HG03039 (cell line): ENCODE results near the gene POLR1G.

ENCODE experiments used
- ATAC-seq: cut with Tn5 transposase; IDR thresholded peaks from one replicate; pipeline ENCODE4 v1.9.1; 2021; ENCODE audit warnings: mild to moderate bottlenecking, moderate library complexity; ENCODE audit not compliant: unreplicated experiment

Gene POLR1G

GRCh38 chr19:45443462-45444317 lies 37.2 kb downstream of the POLR1G start:
- ATAC-seq, result no peak

DNA sequence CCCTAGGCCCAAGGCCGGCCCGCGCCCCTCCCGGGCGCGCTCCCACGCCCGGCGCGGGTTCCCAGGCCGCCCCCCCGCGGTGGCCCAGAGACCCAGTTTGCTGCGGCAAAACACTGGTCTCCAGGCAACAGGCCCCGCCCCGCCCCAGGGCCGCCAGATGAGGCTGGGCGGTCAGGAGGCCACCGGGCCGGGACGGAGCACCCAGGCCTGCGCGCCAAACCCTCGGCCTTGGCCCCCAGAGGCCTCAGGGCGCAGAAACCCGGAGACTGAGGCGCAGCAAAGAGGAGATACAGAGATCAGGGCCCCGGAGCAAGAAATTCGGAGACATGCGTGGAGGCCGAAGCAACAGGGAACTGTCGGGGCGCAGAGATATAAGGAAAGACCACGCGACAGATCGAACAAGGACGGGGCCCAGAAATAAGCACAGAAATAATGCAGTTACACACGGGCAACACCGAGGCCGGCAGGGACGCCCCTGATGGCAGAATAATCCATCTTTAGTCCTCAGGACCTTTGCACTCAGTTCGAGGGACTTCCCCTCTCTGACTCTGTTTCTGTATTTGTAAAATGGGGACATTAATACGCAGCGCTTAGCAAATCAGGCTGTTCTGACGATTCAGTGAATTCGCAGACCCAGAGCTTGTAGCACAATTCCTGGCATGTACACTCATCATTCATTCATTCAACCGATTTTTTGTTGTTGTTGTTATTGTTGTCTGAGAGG lies 38.0 kb downstream of the POLR1G start:
- no peak for ATAC-seq

GRCh38 chr19:45445139-45445538 lies 38.7 kb downstream of the POLR1G start:
- ATAC-seq, result no peak

DNA sequence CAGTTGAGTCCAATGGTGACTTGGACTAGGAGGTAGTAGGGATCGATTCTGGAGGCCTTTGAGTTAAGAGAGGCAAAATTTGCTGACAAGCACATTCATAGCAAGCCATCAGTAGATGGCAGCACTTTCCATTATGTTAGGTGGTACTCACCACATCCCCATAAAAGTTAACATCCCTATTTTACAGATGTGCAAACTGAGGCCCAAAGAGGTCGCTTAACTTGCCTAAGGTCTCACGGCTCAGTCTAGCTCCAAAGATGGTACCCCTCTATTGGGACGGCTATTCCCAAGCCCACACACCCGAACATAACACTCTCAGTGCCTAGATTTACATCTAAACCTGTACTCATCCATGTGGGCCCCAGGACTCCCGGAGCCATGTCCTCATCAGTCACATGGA lies 39.9 kb downstream of the POLR1G start:
- ATAC-seq, result no peak

DNA sequence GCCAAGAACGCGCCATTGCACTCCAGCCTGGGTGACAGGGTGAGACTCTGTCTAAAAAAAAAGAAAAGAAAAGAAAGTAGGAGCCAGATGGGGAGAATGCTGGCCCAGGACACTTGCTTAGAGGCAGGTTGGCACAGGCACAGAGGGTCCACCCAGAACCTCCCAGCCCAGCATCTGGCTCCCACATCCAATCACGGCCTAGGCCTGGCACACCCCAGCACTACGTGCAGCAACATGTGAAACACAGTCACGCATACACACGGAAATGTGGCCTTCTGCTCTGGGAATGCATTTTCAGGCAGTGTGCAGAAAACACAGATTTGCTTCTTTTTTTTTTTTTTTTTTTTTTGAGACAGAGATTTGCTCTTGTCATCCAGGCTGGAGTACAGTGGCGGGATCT lies 40.5 kb downstream of the POLR1G start:
- ATAC-seq, result no peak

- ATAC-seq, result no peak
Observed at GRCh38 chr19:45448425-45448756, 41.9 kb downstream of the POLR1G start.

GRCh38 chr19:45448887-45449299 lies 42.4 kb downstream of the POLR1G start:
- ATAC-seq, result no peak

GRCh38 chr19:45450012-45450333 lies 43.5 kb downstream of the POLR1G start:
- ATAC-seq, result no peak

DNA sequence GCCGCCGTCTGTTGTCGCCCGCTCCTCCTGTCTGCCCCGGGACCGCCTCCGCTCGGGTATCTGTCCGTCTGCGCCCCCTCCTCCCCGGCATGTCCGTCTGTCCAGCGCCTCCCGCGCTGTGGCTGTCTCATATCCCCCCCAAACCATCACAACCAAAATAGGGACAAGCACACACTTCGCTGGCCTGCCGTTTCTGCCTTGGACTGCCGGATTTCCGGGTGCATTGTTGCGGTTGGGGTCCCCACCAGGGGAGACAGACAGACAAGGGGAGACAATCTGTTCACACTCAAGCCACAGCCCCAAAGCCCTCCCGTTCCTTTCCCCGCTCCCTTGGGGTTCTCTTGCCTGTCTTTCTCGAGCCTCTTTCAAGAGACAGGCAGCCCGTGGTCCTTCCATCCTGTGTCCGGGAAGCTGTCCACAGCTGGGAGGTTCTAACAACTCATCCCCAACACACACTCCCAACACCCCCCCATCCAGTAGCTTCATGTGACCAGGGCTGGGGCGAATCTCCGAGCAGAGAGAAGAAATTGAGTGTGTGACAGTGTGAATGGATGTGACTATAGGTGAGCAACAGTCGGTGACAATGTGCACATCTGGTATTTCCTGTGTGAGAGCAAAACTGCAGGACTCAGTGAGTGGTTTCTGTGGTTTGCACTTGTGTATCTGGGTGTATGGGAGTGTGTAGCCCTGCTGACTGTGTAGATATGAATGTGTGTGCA lies 44.8 kb downstream of the POLR1G start:
- ATAC-seq, result no peak

DNA sequence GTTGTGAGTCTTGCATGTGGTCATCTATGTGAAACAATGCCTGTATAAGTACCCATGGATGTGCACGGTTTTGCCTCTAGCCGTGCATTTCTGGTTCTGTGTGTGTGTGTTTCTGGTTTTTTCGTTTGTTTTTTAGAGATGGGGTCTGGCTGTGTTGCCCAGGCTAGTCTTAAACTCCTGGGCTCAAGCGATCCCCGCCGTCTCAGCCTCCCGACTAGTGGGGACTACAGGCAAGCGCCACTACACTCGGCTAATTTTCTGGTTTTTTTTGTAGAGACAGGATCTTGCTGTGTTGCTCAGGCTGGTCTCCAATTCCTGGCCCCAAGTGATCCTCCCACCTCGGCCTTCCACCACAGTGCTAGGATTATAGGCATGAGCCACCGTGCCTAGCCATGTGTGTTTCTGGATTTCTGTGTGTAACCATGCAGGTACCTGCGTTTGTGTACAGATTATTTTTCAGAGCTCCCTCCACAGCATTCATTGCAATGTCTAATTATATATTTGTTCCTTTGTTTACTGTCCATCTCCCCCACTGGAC lies 45.5 kb downstream of the POLR1G start:
- ATAC-seq, result no peak

- ATAC-seq, result no peak
Observed at GRCh38 chr19:45455707-45456499, 49.5 kb downstream of the POLR1G start.

DNA sequence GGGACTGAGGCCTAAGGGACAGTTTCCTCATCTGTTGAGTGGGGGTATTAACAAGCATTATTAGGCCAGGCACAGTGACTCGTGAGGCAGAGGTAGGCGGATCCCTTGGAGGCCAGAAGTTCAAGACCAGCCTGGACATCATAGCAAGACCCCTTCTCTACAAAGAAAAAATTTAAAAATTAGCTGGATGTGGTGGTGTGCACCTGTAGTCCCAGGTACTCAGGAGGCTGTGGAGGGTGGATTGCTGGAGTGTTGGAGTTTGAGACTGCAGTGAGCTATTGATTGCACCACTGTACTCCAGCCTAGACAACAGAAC lies 50.0 kb downstream of the POLR1G start:
- no peak for ATAC-seq

GRCh38 chr19:45457776-45458175 lies 51.3 kb downstream of the POLR1G start:
- ATAC-seq, result no peak
